Putamen (tissue), 1 donor: ENCODE results near the gene PTPN21.
A peak's percentile ranks its signal among the peaks of the same experiment; 100 is the strongest.
"Not testable (repeated sequence)": the region's sequence is repeated elsewhere in the genome, so short reads cannot be mapped to it uniquely, and the experiment has no call there.

Experiments used
- DNase-seq: peaks from one replicate; pipeline ENCODE4 v3.0.0-alpha.2; 2016; ENCODE audit warnings: low spot score

PTPN21 gene

GRCh38 chr14:88551980-88552431 lies 2.8 kb downstream of the PTPN21 start:
- DNase-seq, result peak; percentile 23

GRCh38 chr14:88551094-88551870 lies 3.5 kb downstream of the PTPN21 start:
- peak; percentile 87 for DNase-seq

GRCh38 chr14:88550078-88550477 lies 4.7 kb downstream of the PTPN21 start:
- no peak for DNase-seq

GRCh38 chr14:88547386-88547780 lies 7.4 kb downstream of the PTPN21 start:
- no peak for DNase-seq

GRCh38 chr14:88546621-88547385 lies 8.0 kb downstream of the PTPN21 start:
- no peak for DNase-seq

GRCh38 chr14:88545256-88545655 lies 9.6 kb downstream of the PTPN21 start:
- DNase-seq, result no peak

GRCh38 chr14:88542857-88543795 lies 11.7 kb downstream of the PTPN21 start:
- DNase-seq, result no peak

GRCh38 chr14:88541324-88541723 lies 13.5 kb downstream of the PTPN21 start:
- no peak for DNase-seq

- DNase-seq, result no peak
Observed at GRCh38 chr14:88535813-88536212, 19.0 kb downstream of the PTPN21 start.

- DNase-seq, result no peak
Observed at GRCh38 chr14:88535149-88535548, 19.7 kb downstream of the PTPN21 start.

GRCh38 chr14:88533064-88533602 lies 21.7 kb downstream of the PTPN21 start:
- no peak for DNase-seq

GRCh38 chr14:88529889-88530288 lies 24.9 kb downstream of the PTPN21 start:
- DNase-seq, result not testable (repeated sequence)

GRCh38 chr14:88522393-88522792 lies 32.4 kb downstream of the PTPN21 start:
- DNase-seq, result no peak

GRCh38 chr14:88521818-88522217 lies 33.0 kb downstream of the PTPN21 start:
- DNase-seq, result no peak

- DNase-seq, result no peak
Observed at GRCh38 chr14:88519907-88520306, 34.9 kb downstream of the PTPN21 start.

GRCh38 chr14:88518592-88519512 lies 36.0 kb downstream of the PTPN21 start:
- DNase-seq, result no peak

- DNase-seq, result no peak
Observed at GRCh38 chr14:88516861-88517357, 37.9 kb downstream of the PTPN21 start.

- DNase-seq, result no peak
Observed at GRCh38 chr14:88515499-88516221, 39.1 kb downstream of the PTPN21 start.

- no peak for DNase-seq
Observed at GRCh38 chr14:88507208-88507607, 47.6 kb downstream of the PTPN21 start.

- no peak for DNase-seq
Observed at GRCh38 chr14:88505621-88506020, 49.2 kb downstream of the PTPN21 start.
